Activated CD8-positive, alpha-beta memory T cell treated with anti-CD3 and anti-CD28 coated beads, Interleukin-2, amount 50 U/mL, for 4 hours (primary cell): Measurements from ENCODE around the gene BNC2.
"Not testable (repeated sequence)": the region's sequence is repeated elsewhere in the genome, so short reads cannot be mapped to it uniquely, and the experiment has no call there.

Source experiments
- DNase-seq: peaks from one replicate; pipeline ENCODE4 v3.0.0-alpha.2; 2020

BNC2 gene, protein sequence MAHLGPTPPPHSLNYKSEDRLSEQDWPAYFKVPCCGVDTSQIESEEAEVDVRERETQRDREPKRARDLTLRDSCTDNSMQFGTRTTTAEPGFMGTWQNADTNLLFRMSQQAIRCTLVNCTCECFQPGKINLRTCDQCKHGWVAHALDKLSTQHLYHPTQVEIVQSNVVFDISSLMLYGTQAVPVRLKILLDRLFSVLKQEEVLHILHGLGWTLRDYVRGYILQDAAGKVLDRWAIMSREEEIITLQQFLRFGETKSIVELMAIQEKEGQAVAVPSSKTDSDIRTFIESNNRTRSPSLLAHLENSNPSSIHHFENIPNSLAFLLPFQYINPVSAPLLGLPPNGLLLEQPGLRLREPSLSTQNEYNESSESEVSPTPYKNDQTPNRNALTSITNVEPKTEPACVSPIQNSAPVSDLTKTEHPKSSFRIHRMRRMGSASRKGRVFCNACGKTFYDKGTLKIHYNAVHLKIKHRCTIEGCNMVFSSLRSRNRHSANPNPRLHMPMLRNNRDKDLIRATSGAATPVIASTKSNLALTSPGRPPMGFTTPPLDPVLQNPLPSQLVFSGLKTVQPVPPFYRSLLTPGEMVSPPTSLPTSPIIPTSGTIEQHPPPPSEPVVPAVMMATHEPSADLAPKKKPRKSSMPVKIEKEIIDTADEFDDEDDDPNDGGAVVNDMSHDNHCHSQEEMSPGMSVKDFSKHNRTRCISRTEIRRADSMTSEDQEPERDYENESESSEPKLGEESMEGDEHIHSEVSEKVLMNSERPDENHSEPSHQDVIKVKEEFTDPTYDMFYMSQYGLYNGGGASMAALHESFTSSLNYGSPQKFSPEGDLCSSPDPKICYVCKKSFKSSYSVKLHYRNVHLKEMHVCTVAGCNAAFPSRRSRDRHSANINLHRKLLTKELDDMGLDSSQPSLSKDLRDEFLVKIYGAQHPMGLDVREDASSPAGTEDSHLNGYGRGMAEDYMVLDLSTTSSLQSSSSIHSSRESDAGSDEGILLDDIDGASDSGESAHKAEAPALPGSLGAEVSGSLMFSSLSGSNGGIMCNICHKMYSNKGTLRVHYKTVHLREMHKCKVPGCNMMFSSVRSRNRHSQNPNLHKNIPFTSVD

GRCh38 chr9:16870596-16871335 is at the start of gene BNC2:
BNC2 (minus strand) TSS chr9:16870670; CDS start chr9:16870648, 22 bp downstream.
- no peak for DNase-seq

DNA sequence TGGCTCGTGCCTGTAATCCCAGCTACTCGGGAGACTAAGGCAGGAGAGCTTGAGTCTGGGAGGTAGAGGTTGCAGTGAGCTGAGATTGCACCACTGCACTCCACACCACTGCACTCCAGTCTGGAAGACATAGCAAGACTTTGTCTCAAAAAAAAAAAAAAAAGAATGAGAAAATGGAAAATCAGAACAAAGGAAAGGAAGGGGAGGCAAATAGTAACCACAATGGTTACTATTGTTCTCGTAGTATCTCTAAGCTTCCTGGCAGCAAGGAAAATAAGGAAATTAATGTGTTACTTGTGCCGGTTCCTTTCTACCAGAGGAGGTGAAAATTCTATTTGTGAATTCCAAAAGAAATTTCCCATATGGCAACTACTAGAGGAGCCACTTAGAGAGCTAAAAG is 48.5 kb upstream of the BNC2 start:
- DNase-seq, result no peak

DNA sequence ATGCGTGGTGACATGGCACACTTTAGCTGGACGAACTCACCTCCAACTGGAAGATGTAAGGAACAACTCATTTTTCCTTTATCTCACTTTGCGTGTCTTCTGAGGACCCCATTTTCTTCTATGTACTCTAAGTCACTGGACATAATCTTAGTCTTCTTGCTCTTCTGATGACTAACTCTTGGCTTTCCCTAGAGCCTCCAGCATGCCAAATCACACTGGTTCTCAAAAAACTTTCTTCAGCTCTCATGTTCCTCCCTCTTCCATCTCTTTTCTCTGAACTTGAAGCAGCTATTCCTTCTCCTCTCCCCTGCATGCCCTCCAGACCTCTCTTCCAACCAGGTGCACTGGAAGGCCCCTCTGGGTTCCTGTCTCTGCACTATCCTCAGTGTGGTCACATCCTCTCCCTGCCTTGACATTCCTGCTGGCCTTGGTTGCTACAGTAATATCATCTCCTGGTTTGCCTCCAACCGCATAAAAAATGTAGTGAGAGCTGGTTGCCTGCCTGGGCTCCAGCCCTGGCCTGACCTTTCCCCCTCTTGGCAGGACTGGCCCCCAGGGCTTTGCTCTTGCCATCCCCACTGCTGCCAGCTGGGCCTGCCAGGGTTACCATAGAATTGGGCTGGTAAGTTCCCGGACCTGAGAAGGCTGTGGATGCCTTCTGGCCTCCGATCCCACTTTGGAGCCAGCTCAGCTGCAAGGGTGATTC is 44.8 kb upstream of the BNC2 start:
- DNase-seq, result no peak

DNA sequence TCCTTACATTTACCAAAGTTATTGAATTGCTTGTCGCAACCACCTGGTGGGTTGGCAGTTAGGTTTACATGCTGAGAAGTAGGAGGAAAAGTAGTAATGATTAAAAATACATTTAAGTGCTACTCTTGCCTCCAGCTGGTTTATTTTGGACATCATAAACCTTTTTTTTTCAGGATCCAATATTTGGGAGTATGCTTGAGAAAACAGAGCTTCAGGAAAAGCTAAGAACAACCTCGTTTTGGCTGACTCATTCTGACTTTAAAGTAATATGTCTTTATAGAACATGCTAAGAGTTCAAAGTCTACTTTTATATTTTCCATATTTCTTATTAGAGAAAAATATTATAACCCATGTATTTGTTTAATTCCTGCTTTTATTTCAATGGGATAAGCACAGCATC is 41.7 kb upstream of the BNC2 start:
- DNase-seq, result no peak

DNA sequence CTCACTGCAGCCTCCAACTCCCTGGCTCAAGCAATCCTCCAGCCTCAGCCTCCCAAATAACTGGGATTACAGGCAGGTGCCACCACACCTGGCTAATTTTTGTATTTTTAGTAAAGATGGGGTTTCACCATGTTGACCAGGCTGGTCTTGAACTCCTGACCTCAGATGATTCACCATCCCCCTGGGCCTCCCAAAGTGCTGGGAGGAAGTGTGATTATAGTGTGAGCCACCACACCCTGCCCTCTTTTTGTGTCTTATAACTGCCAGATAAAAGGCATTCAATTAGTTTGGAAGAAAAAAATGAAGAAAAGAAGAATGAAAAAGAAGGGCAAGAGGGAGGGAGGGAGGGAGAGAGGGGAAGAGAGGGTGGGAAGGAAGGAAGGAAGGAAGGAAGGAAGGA is 37.7 kb upstream of the BNC2 start:
- DNase-seq, result not testable (repeated sequence)

- DNase-seq, result no peak
Observed at GRCh38 chr9:16904655-16905054, 34.2 kb upstream of the BNC2 start.

- no peak for DNase-seq
Observed at GRCh38 chr9:16901590-16901989, 31.1 kb upstream of the BNC2 start.

DNA sequence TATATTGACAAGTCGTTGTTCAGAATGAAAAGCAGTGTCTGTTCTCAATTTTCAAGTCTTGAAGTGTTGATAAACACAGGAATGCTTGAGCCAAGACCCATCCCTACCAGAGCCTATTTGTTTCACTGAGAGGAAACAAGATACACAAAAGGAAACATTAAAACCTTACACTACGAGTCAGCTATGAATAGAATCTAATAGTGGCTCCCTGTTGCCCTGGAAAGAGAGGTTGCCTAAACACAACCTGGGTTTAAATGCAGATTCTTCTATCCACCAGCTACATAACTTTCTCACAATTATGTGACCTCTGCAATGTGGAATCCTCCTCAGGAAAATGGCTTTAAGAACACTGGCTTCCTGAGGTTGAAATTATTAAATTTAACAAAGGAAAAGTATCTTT is 29.1 kb upstream of the BNC2 start:
- DNase-seq, result no peak

GRCh38 chr9:16898464-16898863 is 28.0 kb upstream of the BNC2 start:
- DNase-seq, result no peak

- DNase-seq, result no peak
Observed at GRCh38 chr9:16888594-16888993, 18.1 kb upstream of the BNC2 start.

DNA sequence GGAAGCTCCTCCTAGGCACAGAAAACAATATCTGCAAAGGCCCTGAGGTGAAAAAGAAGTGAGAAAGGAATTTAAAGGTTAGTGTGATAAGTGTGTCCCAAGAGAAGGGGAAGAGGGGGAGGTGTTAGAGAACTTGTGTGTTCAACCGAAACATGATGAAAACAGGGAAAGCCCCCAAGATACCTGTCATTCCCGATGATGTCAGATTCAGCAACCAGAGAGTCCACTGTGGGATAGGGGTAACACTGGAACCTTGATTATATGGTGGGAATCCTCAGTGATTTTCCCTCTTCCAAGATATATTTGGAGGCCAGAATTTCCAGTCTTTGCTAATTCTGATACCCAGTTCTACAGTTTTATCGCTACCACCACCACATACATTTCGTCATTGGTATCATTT is 15.5 kb upstream of the BNC2 start:
- DNase-seq, result no peak

- no peak for DNase-seq
Observed at GRCh38 chr9:16884952-16885513, 14.6 kb upstream of the BNC2 start.

DNA sequence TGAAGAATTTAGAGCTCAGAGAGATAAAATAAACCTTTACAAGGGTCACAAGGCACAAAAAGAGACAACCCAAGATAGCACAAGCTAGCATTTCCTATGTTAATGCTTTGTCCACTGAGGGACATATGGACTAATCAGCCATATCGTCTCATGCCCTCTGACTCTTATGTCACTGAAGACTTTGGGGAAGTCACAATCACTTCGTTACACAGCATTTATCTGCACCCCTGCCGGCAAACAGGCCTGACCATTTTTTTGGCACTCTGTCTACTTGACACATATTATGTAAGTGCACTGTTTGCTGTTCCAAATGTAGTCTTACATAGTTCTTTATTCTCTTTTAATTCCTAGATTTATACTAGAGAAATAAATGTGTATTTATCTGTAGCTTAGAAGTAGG is 13.9 kb upstream of the BNC2 start:
- no peak for DNase-seq

DNA sequence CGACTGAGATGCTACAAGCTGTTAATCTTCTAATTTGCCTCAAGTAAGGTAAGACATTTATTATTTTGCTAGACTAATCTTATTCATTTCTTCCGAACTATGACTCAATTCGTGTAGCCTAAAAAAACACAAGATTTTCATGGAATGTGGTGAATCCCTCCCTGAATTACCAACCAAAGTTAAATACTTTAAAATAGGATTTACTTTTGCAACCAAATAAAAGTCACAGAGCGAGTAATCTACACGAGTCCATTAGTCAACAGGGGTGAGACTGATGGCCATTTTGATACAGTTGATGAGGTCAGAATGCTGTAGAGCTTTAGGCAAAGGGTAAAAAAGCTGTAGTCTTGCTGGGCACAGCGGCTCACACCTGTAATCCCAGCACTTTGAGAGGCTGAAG is 13.1 kb upstream of the BNC2 start:
- no peak for DNase-seq

DNA sequence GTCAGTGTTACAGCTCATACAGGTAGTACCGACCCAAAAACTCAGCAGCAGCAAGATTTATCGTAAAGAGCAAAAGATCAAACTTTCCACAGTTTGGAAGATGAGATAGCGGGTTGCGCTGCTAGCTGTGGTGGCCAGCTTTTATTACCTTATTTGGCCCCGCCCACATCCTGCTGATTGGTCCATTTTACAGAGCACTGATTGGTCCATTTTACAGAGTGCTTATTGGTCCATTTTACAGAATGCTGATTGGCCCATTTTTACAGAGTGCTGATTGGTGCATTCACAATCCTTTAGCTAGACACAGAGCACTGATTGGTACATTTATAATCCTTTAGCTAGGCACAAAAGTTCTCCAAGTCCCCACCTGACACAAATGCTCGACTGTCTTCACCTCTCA is 12.0 kb upstream of the BNC2 start:
- DNase-seq, result not testable (repeated sequence)

DNA sequence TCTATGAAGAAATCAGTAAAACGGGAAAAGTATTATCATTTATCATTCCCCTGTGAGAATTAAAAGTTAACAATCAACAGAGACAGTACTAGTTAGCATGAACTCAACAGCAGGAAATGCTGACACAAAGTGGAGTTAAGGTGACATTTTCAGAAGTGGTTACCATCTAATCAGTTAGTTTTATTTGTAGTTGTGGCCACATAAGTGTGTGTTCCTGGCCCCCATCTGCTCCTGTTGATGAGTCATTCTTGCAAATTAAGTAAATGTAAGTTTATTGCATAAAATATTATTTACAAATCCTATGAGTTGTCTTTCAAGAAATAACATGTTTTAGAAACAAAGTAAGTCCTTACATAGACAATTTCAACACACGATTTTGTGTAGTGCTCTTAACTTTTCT is 8.9 kb upstream of the BNC2 start:
- no peak for DNase-seq

- no peak for DNase-seq
Observed at GRCh38 chr9:16877256-16877655, 6.8 kb upstream of the BNC2 start.

- no peak for DNase-seq
Observed at GRCh38 chr9:16873126-16873802, 2.8 kb upstream of the BNC2 start.

DNA sequence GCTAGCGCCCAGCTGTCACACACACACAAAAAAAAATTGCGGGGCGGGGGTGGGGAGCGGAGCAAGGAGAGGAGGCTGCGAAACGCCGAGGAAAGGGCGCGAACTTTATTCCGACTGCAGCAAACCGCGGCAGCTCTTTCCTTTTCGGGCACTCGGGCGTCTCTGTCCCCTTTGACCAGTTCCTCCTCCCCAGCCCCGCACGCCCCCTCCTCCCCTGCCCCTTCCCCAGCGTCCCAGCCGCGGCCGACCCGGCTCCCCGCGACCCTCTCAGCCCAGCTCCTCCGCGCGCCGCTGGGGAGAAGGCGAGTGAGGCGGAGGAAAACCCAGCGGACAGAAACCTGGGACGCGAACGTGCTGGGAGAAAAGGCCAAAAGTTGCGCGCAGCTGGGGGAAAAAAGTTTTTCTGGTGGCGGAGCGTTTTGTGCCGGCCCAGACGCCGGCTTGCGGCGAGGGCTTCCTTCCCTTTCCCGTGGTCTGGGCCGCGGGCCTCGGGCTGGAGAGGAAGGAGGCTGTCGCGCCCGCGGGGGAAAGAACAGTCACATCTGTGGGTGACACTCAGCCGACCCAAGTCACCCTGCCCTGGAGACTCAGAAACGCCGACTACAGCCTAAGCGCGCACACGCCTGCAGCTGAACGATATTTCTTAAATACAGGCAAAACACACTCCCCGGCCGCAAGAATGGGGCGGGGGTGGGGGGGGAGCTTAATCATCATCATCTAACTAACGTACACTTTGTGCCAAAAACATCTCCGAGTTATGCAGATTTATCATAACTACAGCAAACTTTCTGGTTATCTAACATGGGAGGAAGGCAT is 1.1 kb upstream of the BNC2 start:
- DNase-seq, result no peak

DNA sequence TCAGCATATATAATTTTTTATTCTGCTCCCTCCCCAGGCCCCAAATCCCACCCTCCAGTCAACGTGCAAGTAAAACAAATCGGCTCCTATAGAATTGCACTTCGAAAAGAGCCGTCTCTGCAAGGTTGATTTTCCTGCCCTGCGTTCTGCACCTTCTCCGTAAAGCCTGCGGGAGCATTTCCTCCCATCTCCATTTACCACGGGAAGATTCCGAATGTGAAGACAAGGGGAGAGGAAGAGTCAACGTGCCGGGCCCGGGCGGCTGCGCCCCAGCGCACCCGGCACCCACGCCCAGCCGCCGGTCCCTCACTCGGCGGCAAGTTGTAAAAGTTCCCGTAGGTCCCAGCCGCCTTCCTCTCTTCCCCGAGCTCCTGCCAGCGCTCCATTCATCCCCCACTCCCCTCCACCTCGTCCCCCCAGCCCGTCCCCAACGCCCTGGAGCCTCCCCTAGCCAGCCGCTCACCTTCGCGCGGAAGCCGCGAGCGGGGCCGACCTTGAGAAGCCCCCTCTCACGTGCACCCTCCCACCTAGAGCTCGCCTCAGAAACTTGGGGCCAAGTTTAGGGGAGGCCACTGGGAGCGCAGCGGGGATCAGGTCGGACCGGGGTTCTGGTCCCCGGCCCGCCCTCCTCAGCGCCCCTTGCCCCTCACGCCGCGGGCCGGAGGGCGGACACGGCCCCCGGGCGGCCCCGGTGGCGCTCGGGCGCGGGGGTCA is 431 bp downstream of the BNC2 start:
- DNase-seq, result no peak
